Measurements from ENCODE around the gene ZNF90. TPM values are rescaled to one million over a fixed set of nuclear protein-coding genes. Genes with fewer than 3 reads are reported as not detected.

ZNF90 gene
- total RNA-seq, 1 donor from 2014 or later = 5.8 TPM

GRCh38 chr19:20038358-20039202 lies 39.2 kb upstream of the ZNF90 start:
- H2AFZ ChIP-seq (ENCODE audit: low read depth, low read length) = peak overlapping the region; percentile 95
- TF ChIP-seq EZH2 (IDR thresholded peaks at IDR 0.05; ENCODE audit: insufficient read depth, low read length) (no peak), CTCF (IDR thresholded peaks at IDR 0.05; ENCODE audit: insufficient read depth, low read depth, low read length) (no peak)
- Mint-ChIP-seq H3K4me3 (ENCODE audit: unreplicated experiment) (peak overlapping the region; percentile 96), H3K36me3 (ENCODE audit: low read depth, unreplicated experiment) (peaks cover 8% of the 10 kb centered on the region), H3K27ac (ENCODE audit: unreplicated experiment) (peak overlapping the region; percentile 88), H3K4me1 (ENCODE audit: low read depth, unreplicated experiment) (peaks cover 3% of the 10 kb centered on the region), H3K27me3 (ENCODE audit: low read depth, unreplicated experiment) (no peaks in the 10 kb centered on the region), H3K9me3 (ENCODE audit: unreplicated experiment) (peaks cover 5% of the 10 kb centered on the region)
- peak overlapping the region; percentile 87 for H3K9ac ChIP-seq (ENCODE audit: low read length)
- DNase-seq (ENCODE audit: low read depth) (peak; percentile 8), FAIRE-seq (no peak)
- H3K9me3 ChIP-seq (ENCODE audit: insufficient read depth, low read depth, low read length) = peaks cover 2% of the 10 kb centered on the region
- no peaks in the 10 kb centered on the region for H3K27me3 ChIP-seq (ENCODE audit: insufficient read depth, low read length)
- peak overlapping the region; percentile 94 for H3K4me3 ChIP-seq (ENCODE audit: insufficient read depth, low read depth, low read length)
- H3K79me2 ChIP-seq (ENCODE audit: insufficient read depth, low read length) = peaks cover 46% of the 10 kb centered on the region
- peak overlapping the region; percentile 93 for H3K4me2 ChIP-seq (ENCODE audit: low read length)
- H3K36me3 ChIP-seq (ENCODE audit: insufficient read depth, low read length) = peaks cover 3% of the 10 kb centered on the region
- H3K4me1 ChIP-seq (ENCODE audit: insufficient read depth, low read length) = no peaks in the 10 kb centered on the region
- no peaks in the 10 kb centered on the region for H4K20me1 ChIP-seq (ENCODE audit: insufficient read depth, low read length)
- H3K27ac ChIP-seq (ENCODE audit: low read depth, low read length) = peak overlapping the region; percentile 76

DNA sequence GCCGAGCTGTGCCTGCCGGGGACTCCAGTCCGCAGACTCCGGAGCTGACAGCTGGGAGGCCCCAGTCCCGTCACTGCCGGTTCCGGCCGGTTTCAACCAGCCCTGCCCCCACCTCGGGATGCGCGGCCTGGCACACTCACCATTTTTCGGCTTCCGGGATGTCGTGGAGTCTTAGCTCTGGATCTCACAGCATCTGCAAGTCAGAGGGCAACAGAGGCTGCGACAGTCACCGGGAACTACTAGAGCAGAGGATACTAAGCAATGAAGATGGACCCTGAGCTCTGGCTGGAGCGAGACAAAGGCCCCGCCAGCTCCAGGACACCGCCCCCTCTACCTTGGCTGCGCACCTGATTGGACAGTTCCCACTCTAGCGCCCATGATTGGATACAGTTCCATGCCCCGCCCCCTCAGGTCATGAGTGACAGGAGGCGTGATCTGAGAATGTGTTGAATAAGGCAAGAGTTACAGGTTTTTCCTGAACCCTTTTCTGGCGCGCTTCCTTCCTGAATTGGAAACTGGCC lies 38.5 kb upstream of the ZNF90 start, which contains the start of gene ZNF682:
Gene ZNF682 (minus strand): TSS at position 303 of the 521 bp plus-strand sequence. CDS start 160 bp downstream, at position 143.
- H3K9ac ChIP-seq (ENCODE audit: low read length) = peak within 1 kb of the TSS; percentile 87
- peaks cover 39% of the 10 kb centered on the region for H3K79me2 ChIP-seq (ENCODE audit: insufficient read depth, low read length)
- peak within 1 kb of the TSS; percentile 94 for H3K4me3 ChIP-seq (ENCODE audit: insufficient read depth, low read depth, low read length)
- no peaks in the 10 kb centered on the region for H4K20me1 ChIP-seq (ENCODE audit: insufficient read depth, low read length)
- peak within 1 kb of the TSS; percentile 96 for H3K4me3 Mint-ChIP-seq (ENCODE audit: unreplicated experiment)
- peak within 1 kb of the TSS; percentile 96 for H3K27ac Mint-ChIP-seq (ENCODE audit: unreplicated experiment)
- H2AFZ ChIP-seq (ENCODE audit: low read depth, low read length) = peak within 1 kb of the TSS; percentile 95
- peak within 1 kb of the TSS; percentile 93 for H3K4me2 ChIP-seq (ENCODE audit: low read length)
- H3K9me3 Mint-ChIP-seq (ENCODE audit: unreplicated experiment) = peaks cover 5% of the 10 kb centered on the region
- no peaks in the 10 kb centered on the region for H3K27me3 Mint-ChIP-seq (ENCODE audit: low read depth, unreplicated experiment)
- peaks cover 2% of the 10 kb centered on the region for H3K9me3 ChIP-seq (ENCODE audit: insufficient read depth, low read depth, low read length)
- H3K36me3 ChIP-seq (ENCODE audit: insufficient read depth, low read length) = peaks cover 3% of the 10 kb centered on the region
- H3K27ac ChIP-seq (ENCODE audit: low read depth, low read length) = peak within 1 kb of the TSS; percentile 76
- peaks cover 4% of the 10 kb centered on the region for H3K36me3 Mint-ChIP-seq (ENCODE audit: low read depth, unreplicated experiment)
- peak; percentile 85 for DNase-seq (ENCODE audit: low read depth)
- no peaks in the 10 kb centered on the region for H3K4me1 ChIP-seq (ENCODE audit: insufficient read depth, low read length)
- H3K4me1 Mint-ChIP-seq (ENCODE audit: low read depth, unreplicated experiment) = peaks cover 3% of the 10 kb centered on the region
- FAIRE-seq = peak; percentile 29
- TF ChIP-seq CTCF (IDR thresholded peaks at IDR 0.05; ENCODE audit: insufficient read depth, low read depth, low read length) (no peak), EZH2 (IDR thresholded peaks at IDR 0.05; ENCODE audit: insufficient read depth, low read length) (no peak)
- no peaks in the 10 kb centered on the region for H3K27me3 ChIP-seq (ENCODE audit: insufficient read depth, low read length)

Measured in astrocyte (in vitro differentiated cells and primary cell).